Measurements from ENCODE around the gene SCD5.

SCD5 gene

GRCh38 chr4:82792912-82793649 is 5.5 kb downstream of the SCD5 start:
- no peak for DNase-seq

DNA sequence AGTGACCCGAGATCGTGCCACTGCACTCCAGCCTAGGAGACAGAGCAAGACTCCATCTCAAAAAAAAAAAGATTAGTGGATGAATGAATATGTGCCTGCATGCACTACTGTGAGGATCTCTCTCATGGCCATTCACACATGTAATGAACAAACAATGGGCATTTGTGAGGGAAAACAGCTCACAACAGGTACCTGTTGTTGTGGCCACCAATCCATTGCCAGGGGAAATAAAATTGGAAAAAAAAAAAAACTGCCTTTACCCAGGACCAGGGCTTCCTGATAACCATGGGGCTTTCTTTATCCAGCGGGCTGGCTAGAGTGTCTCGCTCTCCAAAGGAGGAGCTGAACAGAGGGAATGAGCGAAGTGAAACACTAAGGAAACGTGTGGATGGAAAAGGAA is 7.4 kb downstream of the SCD5 start:
- no peak for DNase-seq

DNA sequence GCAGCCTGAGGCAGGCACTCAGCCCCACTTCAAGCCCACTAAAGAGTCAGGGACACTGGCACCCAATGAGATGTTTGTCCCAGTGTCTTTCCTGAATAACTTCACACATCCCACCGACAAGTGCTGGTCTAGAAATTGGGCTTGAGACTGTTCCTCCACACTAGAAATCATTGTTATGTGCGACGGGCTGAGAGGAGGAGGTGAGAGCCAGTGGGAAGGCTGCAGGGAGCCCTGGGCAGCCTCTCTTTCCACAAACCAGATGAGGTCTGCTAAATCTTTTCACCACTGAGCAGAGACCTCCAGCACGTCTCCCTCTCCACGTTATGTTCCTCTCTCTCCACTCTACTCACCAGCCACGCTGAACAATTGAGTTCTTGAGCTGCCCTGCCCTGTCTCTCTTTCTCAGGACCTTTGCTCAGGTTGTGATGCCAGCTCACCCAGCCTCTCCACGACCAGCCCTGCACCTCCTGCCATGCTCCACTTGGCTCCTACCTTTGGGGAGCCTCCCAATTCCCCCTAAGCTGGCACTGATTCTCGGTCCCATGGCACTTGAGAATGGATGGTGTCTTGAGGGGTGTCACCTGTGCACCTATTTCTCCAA is 8.4 kb downstream of the SCD5 start:
- no peak for DNase-seq

DNA sequence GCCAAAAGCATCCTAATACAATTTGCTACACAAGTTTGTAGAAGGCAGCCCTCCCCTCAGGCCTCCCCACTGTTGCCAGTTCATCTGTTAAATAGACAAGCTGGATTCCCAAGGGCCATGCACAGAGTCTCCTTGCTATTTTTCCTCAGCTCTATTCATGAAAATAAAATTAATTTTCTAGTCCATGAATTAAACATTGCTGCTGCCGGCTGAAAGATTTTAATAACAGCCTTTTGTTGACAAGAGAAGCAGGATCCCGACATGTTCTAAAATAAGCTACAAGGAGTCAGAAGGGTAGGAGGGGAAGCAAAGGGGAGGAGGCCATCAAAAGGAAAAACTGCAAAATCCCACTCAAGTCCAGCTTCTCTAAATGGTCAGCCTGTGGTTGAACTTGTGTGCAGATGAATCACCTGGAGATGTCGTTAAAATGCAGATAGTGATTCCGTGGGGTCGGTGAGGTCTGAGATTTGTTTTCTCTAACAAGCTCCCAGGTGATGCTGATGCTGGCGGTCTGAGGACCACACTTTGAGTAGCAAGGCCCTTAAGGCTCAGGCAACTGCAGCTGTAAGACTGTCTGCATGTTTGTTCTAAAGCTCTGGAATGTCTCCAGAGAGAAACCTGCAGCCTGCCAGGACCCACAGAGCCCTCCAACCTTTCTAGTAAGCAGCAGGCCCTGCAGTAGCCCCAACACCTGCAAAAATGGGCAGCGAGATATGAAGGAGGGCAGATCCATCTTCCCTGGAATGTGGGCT is 9.4 kb downstream of the SCD5 start:
- no peak for DNase-seq

- no peak for DNase-seq
These were observed 11.3 kb downstream of the SCD5 start for GRCh38 chr4:82787342-82787741.

DNA sequence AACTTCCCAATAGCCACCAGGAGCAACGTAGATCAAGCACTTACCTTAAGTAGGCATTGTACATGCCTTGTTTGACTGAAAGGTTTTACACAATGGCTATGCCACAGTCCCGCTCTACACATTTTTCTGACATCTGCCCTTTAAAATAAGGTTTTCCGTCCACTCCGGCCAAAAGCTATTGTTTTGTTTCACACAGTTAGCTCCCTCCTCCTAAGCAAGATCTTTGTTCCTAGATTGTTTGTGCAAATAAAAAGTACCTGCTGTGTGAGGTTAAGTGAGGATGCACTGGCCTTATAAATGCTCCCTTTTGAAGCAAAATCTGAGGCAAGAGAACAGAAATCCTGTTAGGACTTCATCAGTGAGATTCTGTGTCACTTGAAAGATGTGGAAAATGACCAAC is 11.8 kb downstream of the SCD5 start:
- DNase-seq = no peak

DNA sequence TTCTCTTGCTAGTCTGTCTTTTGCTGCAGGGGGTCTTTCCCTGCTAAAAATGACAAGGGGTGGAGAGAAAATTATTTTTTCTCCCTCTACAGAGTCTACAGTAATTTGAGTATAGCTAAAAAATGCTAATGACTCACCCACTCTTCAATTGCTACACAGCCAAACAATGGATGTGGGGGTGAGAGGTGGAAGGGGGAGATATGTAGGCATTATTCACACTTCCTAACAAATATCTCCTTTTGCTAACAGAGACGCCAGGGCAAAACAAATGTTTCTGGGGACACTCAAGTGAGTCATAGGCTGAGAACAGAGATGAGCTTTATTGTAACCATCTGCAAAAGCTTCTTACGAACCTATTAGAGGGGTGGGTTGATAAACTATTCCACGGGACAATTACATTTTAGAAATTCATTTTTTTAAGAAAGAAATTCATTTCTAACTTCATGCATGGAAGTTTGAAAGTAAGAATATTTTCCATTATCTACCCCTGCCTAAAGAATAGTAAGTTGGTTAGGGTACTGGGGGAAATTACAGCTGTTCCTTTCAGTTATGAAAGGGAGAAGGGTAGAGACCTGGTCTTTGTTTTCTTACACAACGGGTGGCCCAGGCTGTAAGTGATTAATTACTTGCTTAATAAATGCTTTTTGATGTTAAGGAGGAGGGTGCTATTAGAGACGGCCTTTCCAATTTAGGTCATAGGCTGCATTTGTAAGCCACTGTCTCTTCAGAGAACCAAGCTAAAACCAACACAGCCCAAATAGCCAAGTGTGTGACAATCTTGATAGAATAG is 12.8 kb downstream of the SCD5 start:
- DNase-seq = peak in 1 of 2 experiments; percentile 9

- no peak for DNase-seq
These were observed 13.7 kb downstream of the SCD5 start for GRCh38 chr4:82784681-82785610.

DNA sequence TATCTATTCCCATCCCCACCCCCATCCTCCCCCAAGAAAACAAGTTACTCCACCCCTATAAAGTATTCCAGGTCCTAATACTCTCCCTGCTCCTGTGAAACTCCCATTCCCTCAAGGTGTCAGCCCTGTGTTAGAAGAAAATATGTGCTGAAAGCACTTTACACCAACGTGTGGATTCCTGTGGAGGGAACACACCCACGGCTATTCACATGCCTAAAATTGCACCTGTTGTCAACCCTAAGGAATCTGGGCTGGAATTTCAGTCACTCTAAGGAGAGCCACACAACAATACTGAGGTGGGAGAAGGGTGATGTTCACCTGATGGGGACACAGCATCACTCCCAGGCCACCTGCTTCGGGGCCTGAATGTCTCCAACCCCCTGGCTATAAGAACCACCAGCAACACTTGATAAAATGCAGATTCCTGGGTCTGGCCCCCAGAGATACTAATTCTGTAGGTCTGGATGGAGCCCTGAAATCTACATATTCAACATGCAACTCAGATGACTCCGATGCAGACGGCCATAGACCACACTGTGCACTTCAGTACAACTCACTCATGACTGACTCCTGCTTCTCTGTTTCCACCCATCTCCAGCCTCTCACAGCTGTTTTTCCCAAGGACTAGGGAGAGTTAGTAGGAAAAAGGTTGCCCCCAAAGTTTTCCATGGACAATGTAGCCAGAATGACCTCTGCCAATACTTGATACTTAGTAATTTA is 15.8 kb downstream of the SCD5 start:
- DNase-seq = no peak

DNA sequence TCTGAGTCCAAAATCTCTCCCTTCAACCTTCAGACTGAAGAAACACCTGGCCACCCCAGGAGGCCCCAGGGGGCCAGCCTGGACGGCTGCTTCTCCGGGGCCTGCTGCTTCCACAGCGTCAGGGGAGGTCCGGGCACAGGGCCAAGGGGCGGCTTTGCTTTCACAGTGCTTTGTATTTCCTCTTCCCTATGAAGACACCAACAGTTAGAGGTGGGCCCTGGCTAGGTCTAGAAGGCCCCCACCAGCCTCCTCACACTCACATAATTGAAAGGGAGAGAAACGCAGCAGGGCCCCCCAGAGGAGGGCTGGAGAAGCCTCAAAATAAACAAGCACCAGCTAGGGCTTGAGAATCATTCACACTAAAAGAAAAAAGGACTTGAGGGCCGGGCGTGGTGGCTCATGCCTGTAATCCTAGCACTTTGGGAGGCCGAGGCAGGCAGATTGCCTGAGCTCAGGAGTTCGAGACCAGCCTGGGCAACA is 17.8 kb downstream of the SCD5 start:
- DNase-seq = peak; percentile 90 to 96

DNA sequence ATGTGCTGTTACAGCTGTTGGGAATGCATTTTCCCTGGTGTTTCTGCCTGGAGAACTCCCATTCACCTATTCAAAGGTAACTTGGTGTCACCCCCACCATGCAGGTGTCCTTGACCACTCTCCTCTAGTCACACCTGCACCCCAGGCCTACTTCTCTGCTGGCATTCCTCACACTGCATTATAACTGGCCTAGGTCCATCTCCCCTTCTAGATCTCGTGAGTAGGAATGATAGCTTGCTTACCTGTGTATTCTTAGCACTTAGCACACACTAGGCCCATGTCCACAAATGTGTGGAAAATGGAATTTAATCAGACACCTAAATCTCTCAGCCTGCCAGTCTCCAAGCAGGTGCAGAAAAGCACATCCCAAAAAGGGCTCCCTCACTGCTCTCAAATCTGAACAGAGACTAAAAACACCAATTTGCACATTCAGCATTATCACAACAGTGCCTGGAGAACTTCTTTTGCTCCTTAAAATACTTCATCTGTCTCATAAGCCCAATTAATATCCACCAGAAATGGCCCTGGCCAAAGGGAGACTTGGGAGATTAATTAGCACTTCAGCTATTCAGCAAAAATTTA is 18.3 kb downstream of the SCD5 start:
- peak in 1 of 2 experiments; percentile 36 for DNase-seq

GRCh38 chr4:82779032-82779431 is 19.6 kb downstream of the SCD5 start:
- DNase-seq = no peak

DNA sequence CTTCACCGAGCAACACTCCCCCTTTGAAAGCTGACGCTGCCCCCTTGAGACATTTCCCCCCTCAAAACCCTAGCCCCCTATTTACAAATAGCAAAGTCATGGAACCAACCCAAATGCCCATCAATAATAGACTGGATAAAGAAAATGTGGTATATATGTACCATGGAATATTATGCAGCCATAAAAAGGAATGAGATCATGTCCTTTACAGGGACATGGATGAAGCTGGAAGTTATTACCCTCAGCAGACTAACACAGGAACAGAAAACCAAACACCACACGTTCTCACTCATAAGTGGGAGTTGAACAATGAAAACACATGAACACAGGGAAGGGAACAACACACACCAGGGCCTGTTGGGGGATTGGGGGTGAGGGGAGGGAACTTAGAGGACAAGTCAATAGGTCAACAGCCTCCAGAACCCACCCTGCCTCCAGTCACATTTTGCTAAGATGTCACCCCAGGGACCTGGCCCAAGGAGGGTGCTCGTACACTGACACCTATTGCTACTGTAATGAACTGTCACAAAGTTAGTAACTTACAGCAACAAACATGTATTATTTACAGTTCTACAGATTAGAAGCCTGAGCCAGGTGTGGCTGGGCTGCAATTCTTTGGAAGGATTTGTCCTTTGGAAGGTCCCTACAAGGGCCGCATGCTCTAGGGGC is 20.6 kb downstream of the SCD5 start:
- no peak for DNase-seq

GRCh38 chr4:82776925-82777542 is 21.6 kb downstream of the SCD5 start:
- DNase-seq = no peak

DNA sequence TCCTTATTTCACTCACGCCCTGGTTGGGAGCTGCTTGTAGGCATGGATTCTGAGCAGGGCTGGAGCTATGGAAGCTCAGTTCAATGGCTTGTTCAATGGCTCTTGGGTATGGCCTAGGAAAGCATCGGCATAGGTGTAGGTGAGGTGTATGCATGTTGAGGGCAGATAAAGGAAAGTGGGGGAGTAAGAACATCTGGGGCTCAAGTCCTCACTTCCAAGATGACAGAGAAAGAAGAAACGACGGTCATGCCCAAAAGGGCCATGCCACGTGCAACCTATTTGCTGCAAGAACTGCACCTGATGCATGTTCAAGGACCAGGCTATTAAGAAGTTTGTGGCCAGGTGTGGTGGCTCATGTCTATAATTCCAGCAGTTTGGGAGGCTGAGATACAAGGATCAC is 23.4 kb downstream of the SCD5 start:
- DNase-seq = no peak

DNA sequence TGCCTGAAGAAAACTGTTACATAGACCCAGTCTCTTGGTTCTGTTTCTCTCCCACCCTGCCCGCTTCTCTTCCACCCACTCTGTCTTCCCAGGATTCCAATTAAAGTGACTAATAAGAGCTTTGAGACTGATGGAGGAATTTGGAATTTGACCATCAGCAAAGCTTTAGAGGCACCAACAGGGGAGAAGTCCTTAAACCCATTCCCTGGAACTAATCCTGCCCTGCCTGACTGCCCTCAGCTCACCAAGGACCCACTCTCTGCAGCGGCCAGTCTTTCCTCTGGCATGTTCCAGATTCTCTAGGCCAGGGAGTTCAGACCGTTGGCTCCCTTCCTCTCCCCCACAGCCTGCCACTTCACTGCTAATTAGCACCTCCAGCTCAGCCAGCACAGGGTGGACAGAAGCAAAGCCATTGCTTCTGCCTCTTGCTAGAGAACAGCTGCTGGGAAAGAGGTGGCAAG is 23.9 kb downstream of the SCD5 start:
- no peak for DNase-seq

DNA sequence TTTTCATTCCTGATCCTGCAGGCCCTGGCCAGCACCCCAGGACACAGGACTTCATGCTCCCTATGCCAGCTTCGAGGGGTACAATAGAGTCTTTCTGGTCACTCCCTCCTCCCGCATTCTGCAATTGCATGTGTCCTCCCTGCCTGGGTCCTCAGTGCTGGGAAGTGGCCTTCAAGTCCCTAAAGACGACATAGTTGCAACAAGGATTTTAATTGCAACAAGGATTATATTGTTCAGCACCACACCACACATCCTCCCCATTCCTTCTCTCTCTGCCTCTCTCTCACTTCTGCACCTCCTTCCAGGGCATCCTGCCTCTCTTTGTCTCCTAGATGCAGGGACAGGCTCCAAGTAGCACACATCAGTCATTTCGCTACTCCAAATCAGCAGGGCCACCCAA is 25.5 kb downstream of the SCD5 start:
- DNase-seq = no peak

- DNase-seq = no peak
These were observed 28.0 kb downstream of the SCD5 start for GRCh38 chr4:82770607-82771006.

- DNase-seq = no peak
These were observed 33.5 kb downstream of the SCD5 start for GRCh38 chr4:82765134-82765533.

DNA sequence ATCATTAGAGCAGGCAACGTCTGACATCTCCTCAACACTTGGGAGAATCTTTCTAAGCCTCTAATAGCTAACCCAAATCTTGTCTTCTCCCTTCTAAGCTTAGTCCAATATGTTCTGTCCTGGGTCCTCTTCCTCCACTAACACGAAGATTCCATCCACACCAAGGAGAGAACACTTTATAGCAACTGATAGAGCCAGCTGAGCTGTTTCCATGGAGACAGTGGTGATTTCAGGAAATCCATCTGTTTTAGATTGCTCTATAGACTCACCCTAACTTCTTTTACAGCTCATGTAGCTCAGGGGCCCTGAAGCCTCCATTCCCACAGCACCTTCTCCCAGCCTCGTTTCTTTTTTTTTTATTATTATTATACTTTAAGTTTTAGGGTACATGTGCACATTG is 37.4 kb downstream of the SCD5 start:
- no peak for DNase-seq

All from NCI-H2081 (cell line).